Activated naive CD8-positive, alpha-beta T cell (primary cell): ENCODE data around the gene SPANXD.
"Not testable (repeated sequence)": the region's sequence is repeated elsewhere in the genome, so short reads cannot be mapped to it uniquely, and the experiment has no call there.

Source experiments
- H3K27ac Mint-ChIP-seq: one replicate; pipeline ENCODE4 v1.8.0; 2021; ENCODE audit warnings: mixed read lengths
- H3K27me3 Mint-ChIP-seq: one replicate; pipeline ENCODE4 v1.8.0; 2021; ENCODE audit warnings: mixed read lengths
- H3K36me3 Mint-ChIP-seq: one replicate; pipeline ENCODE4 v1.8.0; 2021; ENCODE audit warnings: mixed read lengths
- H3K4me1 Mint-ChIP-seq: one replicate; pipeline ENCODE4 v1.8.0; 2021; ENCODE audit warnings: low read depth, mixed read lengths
- H3K4me3 Mint-ChIP-seq: one replicate; pipeline ENCODE4 v1.8.0; 2021; ENCODE audit warnings: mild to moderate bottlenecking, mixed read lengths
- H3K9me3 Mint-ChIP-seq: one replicate; pipeline ENCODE4 v1.8.0; 2021; ENCODE audit warnings: low read depth, mixed read lengths

SPANXD gene

GRCh38 chrX:141698639-141699038, at the start of gene SPANXD:
SPANXD (minus strand) TSS chrX:141698739; CDS start chrX:141698405, 334 bp downstream.
- H3K4me3 Mint-ChIP-seq, H3K4me1 Mint-ChIP-seq, H3K27ac Mint-ChIP-seq, H3K9me3 Mint-ChIP-seq, H3K27me3 Mint-ChIP-seq, H3K36me3 Mint-ChIP-seq: not testable (repeated sequence)

- Mint-ChIP-seq H3K9me3 (no peaks in the 10 kb centered on the region), H3K4me3 (no peak overlapping the region), H3K4me1 (no peaks in the 10 kb centered on the region), H3K36me3 (no peaks in the 10 kb centered on the region), H3K27ac (no peak overlapping the region), H3K27me3 (no peaks in the 10 kb centered on the region)
Measured at GRCh38 chrX:141742666-141743065, 44.1 kb upstream of the SPANXD start.

- Mint-ChIP-seq H3K36me3 (no peaks in the 10 kb centered on the region), H3K27me3 (no peaks in the 10 kb centered on the region), H3K4me1 (no peaks in the 10 kb centered on the region), H3K4me3 (no peak overlapping the region), H3K9me3 (peaks cover 5% of the 10 kb centered on the region), H3K27ac (no peak overlapping the region)
Measured at GRCh38 chrX:141736656-141737055, 38.1 kb upstream of the SPANXD start.

GRCh38 chrX:141733371-141733770, 34.8 kb upstream of the SPANXD start:
- Mint-ChIP-seq H3K27me3 (no peaks in the 10 kb centered on the region), H3K4me1 (no peaks in the 10 kb centered on the region), H3K36me3 (no peaks in the 10 kb centered on the region), H3K9me3 (peaks cover 5% of the 10 kb centered on the region), H3K27ac (no peak overlapping the region), H3K4me3 (no peak overlapping the region)

GRCh38 chrX:141732031-141732430, 33.5 kb upstream of the SPANXD start:
- peaks cover 5% of the 10 kb centered on the region for H3K9me3 Mint-ChIP-seq
- H3K4me3 Mint-ChIP-seq = no peak overlapping the region
- H3K27ac Mint-ChIP-seq = no peak overlapping the region
- no peaks in the 10 kb centered on the region for H3K27me3 Mint-ChIP-seq
- H3K36me3 Mint-ChIP-seq = no peaks in the 10 kb centered on the region
- no peaks in the 10 kb centered on the region for H3K4me1 Mint-ChIP-seq

GRCh38 chrX:141724186-141724585, 25.6 kb upstream of the SPANXD start:
- Mint-ChIP-seq H3K27me3 (no peaks in the 10 kb centered on the region), H3K9me3 (peaks cover 4% of the 10 kb centered on the region), H3K4me1 (no peaks in the 10 kb centered on the region), H3K36me3 (no peaks in the 10 kb centered on the region), H3K27ac (no peak overlapping the region), H3K4me3 (no peak overlapping the region)

- no peak overlapping the region for H3K4me3 Mint-ChIP-seq
- no peak overlapping the region for H3K27ac Mint-ChIP-seq
- no peaks in the 10 kb centered on the region for H3K4me1 Mint-ChIP-seq
- no peaks in the 10 kb centered on the region for H3K36me3 Mint-ChIP-seq
- H3K9me3 Mint-ChIP-seq = no peaks in the 10 kb centered on the region
- no peaks in the 10 kb centered on the region for H3K27me3 Mint-ChIP-seq
Measured at GRCh38 chrX:141714680-141715079, 16.1 kb upstream of the SPANXD start.

- Mint-ChIP-seq H3K27ac (no peak overlapping the region), H3K27me3 (no peaks in the 10 kb centered on the region), H3K9me3 (no peaks in the 10 kb centered on the region), H3K4me3 (no peak overlapping the region), H3K36me3 (no peaks in the 10 kb centered on the region), H3K4me1 (no peaks in the 10 kb centered on the region)
Measured at GRCh38 chrX:141701072-141701471, 2.5 kb upstream of the SPANXD start.

GRCh38 chrX:141673946-141674345, 24.6 kb downstream of the SPANXD start:
- Mint-ChIP-seq H3K4me1 (no peaks in the 10 kb centered on the region), H3K27ac (no peak overlapping the region), H3K27me3 (no peaks in the 10 kb centered on the region), H3K9me3 (peaks cover 5% of the 10 kb centered on the region), H3K4me3 (no peak overlapping the region), H3K36me3 (no peaks in the 10 kb centered on the region)

- no peaks in the 10 kb centered on the region for H3K4me1 Mint-ChIP-seq
Measured at GRCh38 chrX:141669689-141670088, 28.9 kb downstream of the SPANXD start.

GRCh38 chrX:141668371-141668770, 30.2 kb downstream of the SPANXD start:
- H3K27ac Mint-ChIP-seq = no peak overlapping the region

More at GRCh38 chrX:141669689-141670088, 28.9 kb downstream of the SPANXD start:
- no peak overlapping the region for H3K27ac Mint-ChIP-seq
- no peaks in the 10 kb centered on the region for H3K27me3 Mint-ChIP-seq
- peaks cover 5% of the 10 kb centered on the region for H3K9me3 Mint-ChIP-seq
- H3K36me3 Mint-ChIP-seq = no peaks in the 10 kb centered on the region
- H3K4me3 Mint-ChIP-seq = no peak overlapping the region

GRCh38 chrX:141662781-141663180, 35.8 kb downstream of the SPANXD start:
- no peaks in the 10 kb centered on the region for H3K9me3 Mint-ChIP-seq
- no peak overlapping the region for H3K4me3 Mint-ChIP-seq
- H3K4me1 Mint-ChIP-seq = no peaks in the 10 kb centered on the region
- no peaks in the 10 kb centered on the region for H3K36me3 Mint-ChIP-seq
- H3K27me3 Mint-ChIP-seq = no peaks in the 10 kb centered on the region
- no peak overlapping the region for H3K27ac Mint-ChIP-seq

More at GRCh38 chrX:141668371-141668770, 30.2 kb downstream of the SPANXD start:
- Mint-ChIP-seq H3K36me3 (no peaks in the 10 kb centered on the region), H3K27me3 (no peaks in the 10 kb centered on the region), H3K4me3 (no peak overlapping the region), H3K4me1 (no peaks in the 10 kb centered on the region), H3K9me3 (no peaks in the 10 kb centered on the region)

- Mint-ChIP-seq H3K4me3 (no peak overlapping the region), H3K36me3 (no peaks in the 10 kb centered on the region), H3K27ac (no peak overlapping the region), H3K4me1 (no peaks in the 10 kb centered on the region), H3K9me3 (no peaks in the 10 kb centered on the region), H3K27me3 (no peaks in the 10 kb centered on the region)
Measured at GRCh38 chrX:141652286-141652685, 46.3 kb downstream of the SPANXD start.
